ENCODE results near the gene PELI2. TPM values are rescaled to one million over a fixed set of nuclear protein-coding genes. Genes with fewer than 3 reads are reported as not detected.
"Not testable (repeated sequence)": the region's sequence is repeated elsewhere in the genome, so short reads cannot be mapped to it uniquely, and the experiment has no call there.

PELI2 gene
- polyA plus RNA-seq, 5 donors = 8.0 to 12.8 (median 11.0) TPM

- DNase-seq = no peak
Observed at GRCh38 chr14:56137453-56137807, 19.2 kb downstream of the PELI2 start.

DNA sequence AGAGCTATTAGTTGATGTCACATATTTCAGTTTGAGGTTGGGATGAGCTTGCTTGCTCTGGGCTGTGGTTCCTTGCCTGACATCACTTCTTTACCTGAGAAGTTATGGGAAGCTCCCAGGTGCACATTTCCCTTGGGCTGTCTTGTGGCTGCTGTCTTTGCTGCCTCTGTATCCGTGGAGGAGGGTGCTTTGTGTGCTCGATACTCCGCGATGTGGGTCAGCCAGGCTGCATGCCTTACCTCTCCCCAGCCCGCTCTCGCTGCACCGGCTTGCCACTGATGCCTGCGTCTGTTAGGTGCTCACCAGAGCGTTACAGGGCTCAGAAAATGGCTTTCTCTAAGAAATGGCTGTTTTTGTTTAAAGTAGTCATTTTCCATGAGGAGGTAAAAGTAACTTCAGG lies 19.6 kb downstream of the PELI2 start:
- no peak for DNase-seq

DNA sequence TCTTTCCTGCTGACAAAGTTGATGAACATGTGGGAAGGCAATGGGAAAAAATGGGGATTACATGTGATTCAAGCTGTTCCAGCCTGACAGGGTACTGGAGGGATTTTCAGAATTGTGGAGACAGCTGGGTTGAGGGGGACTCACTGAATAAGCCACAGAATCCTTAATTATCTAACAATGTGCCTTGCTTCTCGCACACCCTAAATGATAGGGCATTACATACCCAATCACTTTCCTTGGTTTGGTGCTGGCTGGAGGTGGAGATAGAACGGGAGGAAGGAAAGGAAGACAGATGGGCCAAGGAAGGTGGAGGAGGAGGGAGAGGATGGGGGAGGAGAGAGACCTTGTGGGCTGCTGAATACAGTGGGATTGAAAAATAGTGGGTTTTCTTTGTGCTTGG lies 20.7 kb downstream of the PELI2 start:
- no peak for DNase-seq

GRCh38 chr14:56142314-56142713 lies 24.1 kb downstream of the PELI2 start:
- DNase-seq = no peak

DNA sequence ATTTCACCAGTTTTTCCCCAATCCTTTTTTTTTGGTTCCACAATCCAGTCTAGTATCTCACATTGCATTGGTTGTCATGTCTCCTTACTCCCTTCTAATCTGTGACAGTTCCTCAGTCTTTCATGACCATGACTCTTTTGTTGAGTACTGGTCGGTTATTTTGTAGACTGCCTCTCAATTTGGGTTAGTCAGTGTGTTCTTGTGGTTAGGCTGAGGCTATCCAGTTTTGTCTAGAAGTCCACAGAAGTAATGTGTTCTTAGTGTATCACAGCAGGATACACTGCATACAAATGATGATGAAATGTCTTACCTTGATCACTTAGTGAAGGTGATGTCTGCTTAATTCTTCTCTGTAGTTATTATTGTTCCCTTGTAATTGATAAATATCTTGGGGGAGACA lies 24.8 kb downstream of the PELI2 start:
- no peak for DNase-seq

GRCh38 chr14:56144176-56144575 lies 26.0 kb downstream of the PELI2 start:
- no peak for DNase-seq

- DNase-seq = no peak
Observed at GRCh38 chr14:56145181-56145769, 27.1 kb downstream of the PELI2 start.

- DNase-seq = no peak
Observed at GRCh38 chr14:56145965-56146364, 27.8 kb downstream of the PELI2 start.

DNA sequence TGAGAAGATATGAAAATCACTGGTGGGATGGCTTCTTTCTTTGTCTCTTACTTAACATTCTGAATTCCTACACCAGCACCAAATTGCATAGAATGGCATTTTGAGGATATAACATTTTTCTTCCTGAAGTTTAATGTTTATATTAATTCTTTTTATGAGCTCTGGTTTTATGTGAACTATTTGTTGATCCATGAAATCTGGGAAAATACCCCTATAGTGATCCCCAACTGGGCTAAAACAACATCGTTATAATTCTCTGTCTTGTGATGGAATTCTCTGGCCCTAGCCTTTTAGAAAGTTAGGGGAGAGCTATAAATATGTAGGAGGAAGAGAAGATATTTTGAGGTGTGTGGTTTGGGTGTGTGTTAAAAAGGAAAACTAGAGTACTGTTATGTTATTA lies 29.2 kb downstream of the PELI2 start:
- DNase-seq = no peak

- DNase-seq = no peak
Observed at GRCh38 chr14:56147986-56148901, 30.0 kb downstream of the PELI2 start.

DNA sequence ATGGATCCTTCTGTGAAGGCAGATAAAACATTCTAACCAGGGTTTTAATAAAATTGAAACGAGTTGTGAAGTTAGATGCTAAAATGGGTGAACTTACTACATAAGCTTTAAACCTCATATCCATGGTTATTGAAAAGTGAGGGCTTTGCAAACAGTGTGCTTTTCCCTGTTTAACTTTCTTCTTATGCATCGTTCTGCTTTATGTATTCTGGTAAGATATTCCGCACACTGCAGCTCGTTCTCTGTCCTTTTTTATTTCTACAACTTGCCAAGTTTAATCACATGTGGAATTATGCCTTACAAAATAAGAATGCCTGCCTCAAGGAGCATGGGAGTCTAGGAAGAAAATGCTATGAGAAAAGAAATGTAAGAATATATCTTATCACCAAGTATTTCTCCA lies 30.9 kb downstream of the PELI2 start:
- DNase-seq = no peak

DNA sequence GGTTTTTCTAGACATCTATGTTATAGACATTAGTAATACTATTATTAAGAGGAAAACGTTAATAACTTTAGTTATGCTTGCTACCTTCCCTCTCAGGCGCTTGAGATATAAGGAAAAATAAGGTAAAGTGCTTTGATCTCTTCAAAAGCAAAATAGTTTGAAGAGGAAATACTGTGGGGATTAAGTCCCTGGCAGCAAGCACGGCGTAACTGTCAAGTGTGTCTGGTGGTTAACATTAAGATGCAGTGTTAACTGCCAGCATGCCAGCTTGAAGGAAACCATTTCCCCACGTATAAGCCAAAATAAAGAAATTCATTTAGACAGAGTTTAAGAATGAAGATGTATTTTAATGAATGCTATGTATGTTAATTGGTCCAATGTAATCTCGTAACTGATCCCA lies 31.8 kb downstream of the PELI2 start:
- no peak for DNase-seq

DNA sequence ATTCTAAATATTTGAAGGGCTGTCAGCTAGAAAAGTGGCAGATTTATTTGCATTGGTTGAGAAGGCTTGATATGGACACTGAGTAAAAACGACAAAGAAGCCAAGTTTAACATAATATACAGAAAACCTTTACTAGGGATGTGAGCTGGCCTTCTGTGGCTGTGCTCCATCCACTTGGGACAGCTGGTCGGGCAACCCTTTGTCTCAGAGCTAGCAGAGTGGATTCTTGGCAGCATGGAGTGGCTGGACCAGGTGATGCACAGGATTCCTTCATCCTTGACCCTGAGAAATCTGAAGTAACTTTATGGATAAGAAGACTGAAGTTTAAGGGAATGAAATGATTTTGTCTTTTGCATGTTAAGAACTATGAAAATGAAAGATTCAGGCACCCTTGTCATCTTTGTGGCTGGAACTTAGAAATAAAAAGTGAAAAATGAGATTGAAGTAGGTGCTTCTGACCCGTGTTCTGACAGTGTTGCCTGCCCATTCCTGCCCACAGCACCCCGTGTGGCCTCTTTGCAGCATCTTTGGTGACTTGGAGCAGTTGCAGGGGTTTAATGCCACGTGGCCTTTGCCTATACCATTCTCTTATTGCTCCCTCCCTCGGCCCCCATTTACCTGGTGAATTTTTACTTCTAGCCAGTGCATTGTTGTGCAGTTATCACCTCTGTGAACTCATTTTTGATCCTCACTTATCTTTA lies 32.6 kb downstream of the PELI2 start:
- DNase-seq = no peak

GRCh38 chr14:56152221-56152620 lies 34.0 kb downstream of the PELI2 start:
- DNase-seq = no peak

DNA sequence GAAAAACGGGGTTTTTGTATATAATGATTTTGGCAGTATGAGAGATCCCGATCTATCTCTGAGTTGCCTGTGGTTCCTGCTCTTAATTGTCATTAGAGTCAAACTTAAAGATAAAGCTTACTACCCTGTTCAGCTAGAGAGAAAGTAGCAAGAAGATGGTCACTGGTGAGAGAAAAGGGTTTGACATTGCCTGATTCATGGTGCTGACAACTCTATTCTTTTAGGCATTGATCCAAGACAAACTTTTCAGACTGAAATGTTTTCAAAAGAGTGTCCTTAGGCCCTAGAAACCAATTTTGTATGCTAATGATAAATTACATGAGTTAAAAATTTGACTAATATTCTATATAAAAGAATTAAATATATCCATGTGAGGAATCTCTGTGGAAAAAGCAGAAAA lies 35.1 kb downstream of the PELI2 start:
- no peak for DNase-seq

DNA sequence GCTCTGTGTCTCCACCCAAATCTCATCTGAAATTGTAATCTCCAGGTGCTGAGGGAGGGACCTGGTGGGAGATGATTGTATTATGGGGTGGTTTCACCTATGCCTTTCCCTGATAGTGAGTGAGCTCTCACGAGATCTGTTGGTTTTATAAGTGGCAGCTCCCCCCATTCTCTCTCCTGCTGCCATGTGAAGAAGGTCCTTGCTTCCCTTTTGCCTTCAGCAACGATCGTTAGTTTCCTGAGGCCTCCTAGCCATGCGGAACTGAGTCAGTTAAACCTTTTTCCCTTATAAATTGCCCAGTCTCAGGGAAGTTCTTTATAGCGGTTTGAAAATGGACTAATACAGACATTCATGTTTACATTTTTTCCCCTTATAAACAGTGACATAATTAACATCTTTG lies 36.1 kb downstream of the PELI2 start:
- no peak for DNase-seq

DNA sequence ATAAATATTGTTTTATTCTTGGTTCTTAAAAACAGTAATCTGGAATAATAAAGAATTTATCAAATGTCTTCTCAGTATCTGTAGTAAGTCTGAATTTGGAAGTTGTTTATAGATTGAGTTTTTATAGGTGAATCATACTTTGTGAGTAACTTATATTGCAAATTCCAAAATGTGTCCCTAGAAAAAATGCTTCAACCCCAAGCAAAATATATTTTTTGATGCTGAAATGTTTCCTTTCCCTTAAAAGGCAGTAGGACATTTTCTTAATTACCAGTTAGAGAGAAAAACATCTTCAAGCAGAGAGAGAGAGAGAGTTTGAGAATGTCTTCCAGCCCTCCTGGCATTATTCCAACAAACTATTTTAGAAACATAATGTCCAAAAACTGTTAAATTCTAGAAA lies 37.9 kb downstream of the PELI2 start:
- no peak for DNase-seq

GRCh38 chr14:56159066-56159465 lies 40.9 kb downstream of the PELI2 start:
- DNase-seq = no peak

DNA sequence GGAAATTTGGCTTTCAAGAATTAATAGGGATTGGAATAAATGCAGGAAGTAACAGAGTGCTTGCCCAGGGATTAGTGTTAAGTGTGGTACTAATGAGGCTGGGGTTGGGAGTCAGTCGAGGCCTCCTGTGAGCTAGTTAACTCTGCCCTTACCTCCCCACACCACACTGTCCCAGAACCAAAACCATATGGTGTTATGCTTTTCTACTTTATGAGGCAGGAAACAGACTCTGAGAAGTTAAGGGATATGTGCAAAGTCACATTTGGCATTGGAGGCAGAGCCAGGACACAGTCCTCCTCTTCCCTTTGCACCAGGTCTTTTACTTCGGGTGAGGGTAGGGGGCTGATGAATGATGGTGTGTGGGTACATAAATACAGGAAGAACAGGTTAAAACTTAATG lies 41.9 kb downstream of the PELI2 start:
- no peak for DNase-seq

DNA sequence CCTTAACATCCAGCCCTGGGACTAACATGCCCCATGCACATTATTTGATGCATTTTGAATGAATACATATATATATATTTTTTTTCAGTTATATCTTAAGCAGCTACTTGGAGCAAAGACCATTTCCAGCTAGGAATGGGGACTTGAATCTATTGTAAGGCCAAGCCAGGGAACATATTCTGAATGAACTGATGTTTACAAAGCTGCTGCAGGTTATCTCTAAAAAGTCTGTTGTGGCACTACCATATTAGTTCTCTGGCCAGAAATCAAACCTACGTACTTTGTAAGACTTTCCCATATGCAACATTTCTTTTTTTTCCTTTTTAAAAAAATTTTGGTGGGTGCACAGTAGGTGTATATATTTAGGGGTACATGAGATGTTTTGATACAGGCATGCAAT lies 43.4 kb downstream of the PELI2 start:
- no peak for DNase-seq

DNA sequence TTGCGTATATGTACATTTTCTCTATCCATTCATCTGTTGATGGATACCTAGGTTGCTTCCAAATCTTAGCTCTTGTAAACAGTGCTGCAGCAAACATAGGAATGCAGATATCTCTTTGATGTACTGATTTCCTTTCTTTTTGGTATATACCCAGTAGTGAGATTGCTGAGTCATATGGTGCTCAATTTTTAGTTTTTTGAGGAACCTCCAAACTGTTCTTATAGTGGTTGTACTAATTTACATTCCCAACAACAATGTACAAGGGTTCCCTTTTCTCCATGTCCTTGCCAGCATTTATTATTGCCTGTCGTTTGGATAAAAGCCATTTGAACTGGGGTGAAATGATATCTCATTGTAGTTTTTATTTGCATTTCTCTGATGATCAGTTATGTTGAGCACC lies 44.3 kb downstream of the PELI2 start:
- no peak for DNase-seq

GRCh38 chr14:56166579-56166978 lies 48.4 kb downstream of the PELI2 start:
- DNase-seq = not testable (repeated sequence)

DNA sequence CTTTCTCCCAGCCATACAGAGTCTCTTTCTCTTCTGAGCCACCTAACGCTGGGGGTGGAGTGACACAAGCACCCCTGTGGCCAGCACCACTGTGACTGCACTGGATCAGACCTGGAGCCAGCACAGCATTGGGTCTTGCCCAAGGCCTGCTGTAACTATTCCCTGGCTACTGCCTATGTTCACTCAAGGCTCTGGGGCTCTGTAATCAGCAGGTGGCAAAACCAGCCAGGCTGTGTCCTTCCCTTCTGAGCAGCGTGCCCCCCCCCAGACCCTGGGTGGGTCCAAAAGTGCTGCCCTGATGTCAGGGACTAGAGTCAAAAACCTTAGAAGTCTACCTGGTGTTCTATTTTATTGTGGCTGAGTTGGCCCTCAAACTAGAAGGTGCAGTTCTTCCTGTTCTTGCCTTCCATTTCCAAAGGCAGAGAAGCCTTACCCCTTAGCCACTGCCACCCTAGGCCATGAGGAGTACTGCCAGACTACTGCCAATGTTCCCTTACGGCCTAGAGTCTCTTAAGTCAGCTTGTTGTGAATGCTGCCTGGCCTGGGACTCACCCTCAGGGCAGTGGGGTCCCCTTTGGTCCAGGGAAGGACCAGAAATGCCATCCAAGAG lies 49.9 kb downstream of the PELI2 start:
- DNase-seq = no peak

Measured in right lung (tissue), 5 donors.